ENCODE measurements around the gene FGF14. TPM values are rescaled to one million over a fixed set of nuclear protein-coding genes. Genes with fewer than 3 reads are reported as not detected.

The FGF14 gene
- total RNA-seq, 1 donor from 2014 or later = 2.9 TPM

GRCh38 chr13:101903890-101904289, 498.0 kb downstream of the FGF14 start:
- H3K4me3 ChIP-seq = no peak overlapping the region
- H3K36me3 ChIP-seq = no peaks in the 10 kb centered on the region
- no peaks in the 10 kb centered on the region for H3K4me1 ChIP-seq
- TF ChIP-seq, protein P1, sequence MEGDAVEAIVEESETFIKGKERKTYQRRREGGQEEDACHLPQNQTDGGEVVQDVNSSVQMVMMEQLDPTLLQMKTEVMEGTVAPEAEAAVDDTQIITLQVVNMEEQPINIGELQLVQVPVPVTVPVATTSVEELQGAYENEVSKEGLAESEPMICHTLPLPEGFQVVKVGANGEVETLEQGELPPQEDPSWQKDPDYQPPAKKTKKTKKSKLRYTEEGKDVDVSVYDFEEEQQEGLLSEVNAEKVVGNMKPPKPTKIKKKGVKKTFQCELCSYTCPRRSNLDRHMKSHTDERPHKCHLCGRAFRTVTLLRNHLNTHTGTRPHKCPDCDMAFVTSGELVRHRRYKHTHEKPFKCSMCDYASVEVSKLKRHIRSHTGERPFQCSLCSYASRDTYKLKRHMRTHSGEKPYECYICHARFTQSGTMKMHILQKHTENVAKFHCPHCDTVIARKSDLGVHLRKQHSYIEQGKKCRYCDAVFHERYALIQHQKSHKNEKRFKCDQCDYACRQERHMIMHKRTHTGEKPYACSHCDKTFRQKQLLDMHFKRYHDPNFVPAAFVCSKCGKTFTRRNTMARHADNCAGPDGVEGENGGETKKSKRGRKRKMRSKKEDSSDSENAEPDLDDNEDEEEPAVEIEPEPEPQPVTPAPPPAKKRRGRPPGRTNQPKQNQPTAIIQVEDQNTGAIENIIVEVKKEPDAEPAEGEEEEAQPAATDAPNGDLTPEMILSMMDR (IDR thresholded peaks at IDR 0.05; ENCODE audit: borderline replicate concordance) = no peak
- peaks cover 3% of the 10 kb centered on the region for H3K9me3 ChIP-seq (replicated peaks)
- no peak overlapping the region for H3K27ac ChIP-seq (replicated peaks)
- DNase-seq = no peak
- H3K27me3 ChIP-seq (ENCODE audit: low read depth) = no peaks in the 10 kb centered on the region
- intact Hi-C loops (cut with micrococcal nuclease) = no loop called here

- no peak for DNase-seq
- H3K4me3 ChIP-seq = no peak overlapping the region
- H3K9me3 ChIP-seq (replicated peaks) = no peaks in the 10 kb centered on the region
- intact Hi-C loops (cut with micrococcal nuclease) = no loop called here
- no peaks in the 10 kb centered on the region for H3K4me1 ChIP-seq
- no peaks in the 10 kb centered on the region for H3K36me3 ChIP-seq
- TF ChIP-seq, protein P1 (IDR thresholded peaks at IDR 0.05; ENCODE audit: borderline replicate concordance) = no peak
- no peak overlapping the region for H3K27ac ChIP-seq (replicated peaks)
- H3K27me3 ChIP-seq (ENCODE audit: low read depth) = no peaks in the 10 kb centered on the region
Measured at GRCh38 chr13:101898676-101899075, 503.2 kb downstream of the FGF14 start.

DNA sequence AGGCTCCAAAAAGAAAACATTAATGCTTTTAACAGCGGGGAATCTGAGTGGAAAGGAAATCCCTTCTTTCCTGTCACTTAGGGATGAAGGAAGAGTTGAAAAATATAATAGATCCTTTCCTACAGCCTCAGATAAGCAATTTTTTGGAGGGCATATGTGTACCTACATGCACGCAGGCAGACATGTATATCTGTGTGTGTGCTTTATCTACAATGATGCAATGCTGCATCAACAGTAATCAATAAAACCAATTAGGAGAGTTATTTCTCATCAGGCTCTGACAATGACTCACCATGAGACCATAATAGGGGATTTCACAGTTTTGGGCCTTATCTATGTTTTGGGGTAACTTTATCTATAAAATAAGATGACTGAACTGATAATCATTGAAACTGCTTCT, 505.3 kb downstream of the FGF14 start:
- DNase-seq = no peak
- Histone ChIP-seq H3K27ac (replicated peaks) (no peak overlapping the region), H3K4me1 (peaks cover 3% of the 10 kb centered on the region), H3K4me3 (no peak overlapping the region), H3K27me3 (ENCODE audit: low read depth) (no peaks in the 10 kb centered on the region), H3K36me3 (no peaks in the 10 kb centered on the region), H3K9me3 (replicated peaks) (no peaks in the 10 kb centered on the region)
- TF ChIP-seq, protein P1 (IDR thresholded peaks at IDR 0.05; ENCODE audit: borderline replicate concordance) = no peak
- intact Hi-C loops (cut with micrococcal nuclease) = no loop called here

GRCh38 chr13:101893021-101893420, 508.8 kb downstream of the FGF14 start:
- Histone ChIP-seq H3K36me3 (no peaks in the 10 kb centered on the region), H3K4me3 (no peak overlapping the region), H3K9me3 (replicated peaks) (no peaks in the 10 kb centered on the region), H3K27ac (replicated peaks) (no peak overlapping the region), H3K27me3 (ENCODE audit: low read depth) (no peaks in the 10 kb centered on the region), H3K4me1 (peaks cover 3% of the 10 kb centered on the region)
- intact Hi-C loops (cut with micrococcal nuclease) = no loop called here
- no peak for DNase-seq
- TF ChIP-seq, protein P1 (IDR thresholded peaks at IDR 0.05; ENCODE audit: borderline replicate concordance) = no peak

- H3K27me3 ChIP-seq (ENCODE audit: low read depth) = no peaks in the 10 kb centered on the region
- H3K4me3 ChIP-seq = no peak overlapping the region
- intact Hi-C loops (cut with micrococcal nuclease) = no loop called here
Measured at GRCh38 chr13:101892296-101892695, 509.6 kb downstream of the FGF14 start.

More at GRCh38 chr13:101892296-101892695, 509.6 kb downstream of the FGF14 start:
- Histone ChIP-seq H3K27ac (replicated peaks) (no peak overlapping the region), H3K4me1 (peaks cover 3% of the 10 kb centered on the region), H3K9me3 (replicated peaks) (no peaks in the 10 kb centered on the region), H3K36me3 (no peaks in the 10 kb centered on the region)
- TF ChIP-seq, protein P1 (IDR thresholded peaks at IDR 0.05; ENCODE audit: borderline replicate concordance) = no peak
- DNase-seq = no peak
